GM21576 (cell line): ENCODE results near the gene IMMP1L.

Experiments
- ATAC-seq: cut with Tn5 transposase; IDR thresholded peaks from one replicate; pipeline ENCODE4 v1.9.1; 2021; ENCODE audit warnings: mild to moderate bottlenecking, moderate library complexity; ENCODE audit not compliant: unreplicated experiment

Gene IMMP1L

GRCh38 chr11:31404614-31405013 is 104.8 kb downstream of the IMMP1L start:
- ATAC-seq = no peak

GRCh38 chr11:31397239-31397834 is 112.1 kb downstream of the IMMP1L start:
- no peak for ATAC-seq

- ATAC-seq = no peak
Observed at GRCh38 chr11:31387379-31387778, 122.0 kb downstream of the IMMP1L start.

GRCh38 chr11:31383116-31383515 is 126.3 kb downstream of the IMMP1L start:
- no peak for ATAC-seq
